H1 (cell line): ENCODE results near the gene NDUFAF8. TPM values are rescaled to one million over a fixed set of nuclear protein-coding genes. Genes with fewer than 3 reads are reported as not detected.

Experiments used
- CTCF ChIA-PET: fragments of 300-600 bp; sonication (Branson Sonifier 250); formaldehyde crosslinking; loops from one replicate; lab custom pipeline; 2021; ENCODE audit not compliant: partially characterized antibody; lab: Charles Lee
- POLR2A ChIA-PET: fragments of 300-600 bp; sonication (Branson Sonifier 250); formaldehyde crosslinking; loops from one replicate; lab custom pipeline; 2021; ENCODE audit warnings: inconsistent platforms; ENCODE audit not compliant: partially characterized antibody; lab: Charles Lee
- DNase-seq, 2 experiments: peaks; one replicate each; pipeline versions ENCODE4 v3.0.0 to v3.0.0-alpha.2; 2010 to 2022; ENCODE audit warnings: low spot score in 2 of 2, low read depth in 1 of 2, mixed read lengths in 1 of 2
- FAIRE-seq: peaks from 2 replicates; lab custom pipeline; 2011; peaks lifted over from hg19 to GRCh38; lab: Jason Lieb, UNC
- H2AFZ ChIP-seq: 2 replicates; pipeline ENCODE4 v1.8.1; 2012; ENCODE audit warnings: low read length, inconsistent platforms
- H2AK5ac ChIP-seq: 2 replicates; pipeline ENCODE4 v1.6.1; 2013; ENCODE audit warnings: low read depth, low read length
- H2BK120ac ChIP-seq: replicated peaks from 2 replicates; pipeline ENCODE3; 2013; ENCODE audit warnings: low read depth, low read length, inconsistent platforms
- H2BK12ac ChIP-seq: 2 replicates; pipeline ENCODE4 v1.6.1; 2013; ENCODE audit warnings: low read depth, low read length
- H2BK15ac ChIP-seq: 2 replicates; pipeline ENCODE4 v1.6.1; 2013; ENCODE audit warnings: low read length
- H2BK20ac ChIP-seq: 2 replicates; pipeline ENCODE4 v1.6.1; 2013; ENCODE audit warnings: low read length
- H2BK5ac ChIP-seq: 2 replicates; pipeline ENCODE4 v1.6.1; 2013; ENCODE audit warnings: low read depth, low read length
- H3K14ac ChIP-seq: 2 replicates; pipeline ENCODE4 v1.6.1; 2013; ENCODE audit warnings: inconsistent platforms; ENCODE audit not compliant: insufficient read length
- H3K18ac ChIP-seq: 2 replicates; pipeline ENCODE4 v1.6.1; 2013; ENCODE audit warnings: low read length; ENCODE audit errors: extremely low read depth
- H3K23ac ChIP-seq: 2 replicates; pipeline ENCODE4 v1.6.1; 2013; ENCODE audit warnings: inconsistent platforms; ENCODE audit not compliant: insufficient read length
- H3K23me2 ChIP-seq: 2 replicates; pipeline ENCODE4 v1.6.1; 2013; ENCODE audit warnings: low read depth, low read length
- H3K27ac ChIP-seq: 2 replicates; pipeline ENCODE4 v1.6.1; 2011; ENCODE audit warnings: low read depth, low read length, inconsistent platforms
- H3K27me3 ChIP-seq, 4 experiments: replicated peaks in 1 of 4; 1 replicate in 1 of 4; 2 replicates in 3 of 4; pipeline versions ENCODE4 v1.6.1 to v1.8.1; 2011 to 2013; ENCODE audit warnings: low read length in 3 of 4, mild to moderate bottlenecking in 3 of 4, inconsistent platforms in 2 of 4, mixed read lengths in 2 of 4, moderate library complexity in 1 of 4; ENCODE audit not compliant: control insufficient read depth in 3 of 4, insufficient read depth in 3 of 4; ENCODE audit errors: extremely low read depth in 1 of 4
- H3K36me3 ChIP-seq, 4 experiments: 2 replicates each; pipeline versions ENCODE4 v1.6.1 to v1.8.1; 2011 to 2013; ENCODE audit warnings: mild to moderate bottlenecking in 4 of 4, low read length in 3 of 4, moderate library complexity in 2 of 4, control low read depth in 1 of 4, inconsistent platforms in 1 of 4; ENCODE audit not compliant: insufficient read depth in 4 of 4, control insufficient read depth in 2 of 4
- H3K4ac ChIP-seq: replicated peaks from 2 replicates; pipeline ENCODE3; 2013; ENCODE audit warnings: low read length, low read depth, mixed read lengths, inconsistent platforms; ENCODE audit not compliant: insufficient read length
- H3K4me1 ChIP-seq, 4 experiments: replicated peaks in 1 of 4; 1 replicate in 1 of 4; 2 replicates in 3 of 4; pipeline versions ENCODE4 v1.6.1 to v1.8.1; 2011 to 2013; ENCODE audit warnings: low read length in 3 of 4, inconsistent platforms in 2 of 4, mixed read lengths in 1 of 4; ENCODE audit not compliant: insufficient read depth in 4 of 4, control insufficient read depth in 3 of 4
- H3K4me2 ChIP-seq, 2 experiments: 2 replicates each; pipeline versions ENCODE4 v1.6.1 to v1.8.1; 2011 to 2013; ENCODE audit warnings: low read depth in 2 of 2, low read length in 2 of 2, control low read depth in 1 of 2, inconsistent platforms in 1 of 2, mild to moderate bottlenecking in 1 of 2; ENCODE audit not compliant: insufficient read depth in 1 of 2
- H3K4me3 ChIP-seq, 4 experiments: fragments of 200-600, 300-600 bp in 1 of 4; sonication (generic), shearing (Covaris generic), sonication (Bioruptor Twin) in 1 of 4; 2 replicates each; pipeline versions ENCODE4 v1.5.1 to v1.8.1; 2011 to 2016; ENCODE audit warnings: low read length in 4 of 4, low read depth in 3 of 4, control low read depth in 2 of 4, inconsistent platforms in 2 of 4, mild to moderate bottlenecking in 2 of 4, mixed read lengths in 1 of 4, moderate library complexity in 1 of 4; ENCODE audit not compliant: insufficient read depth in 2 of 4; ENCODE audit errors: extremely low read depth in 1 of 4
- H3K56ac ChIP-seq: replicated peaks from 2 replicates; pipeline ENCODE3; 2013; ENCODE audit warnings: low read depth, mild to moderate bottlenecking, mixed read lengths, low read length, inconsistent platforms; ENCODE audit not compliant: insufficient read length
- H3K79me1 ChIP-seq: 2 replicates; pipeline ENCODE4 v1.6.1; 2013; ENCODE audit warnings: low read depth, low read length, control low read depth
- H3K79me2 ChIP-seq, 2 experiments: 2 replicates each; pipeline versions ENCODE4 v1.6.1 to v1.8.1; 2012 to 2013; ENCODE audit warnings: low read length in 2 of 2, mild to moderate bottlenecking in 2 of 2, inconsistent platforms in 1 of 2; ENCODE audit not compliant: insufficient read depth in 2 of 2, control insufficient read depth in 1 of 2
- H3K9ac ChIP-seq, 4 experiments: replicated peaks in 1 of 4; 1 replicate in 1 of 4; 2 replicates in 3 of 4; pipeline versions ENCODE4 v1.6.1 to v1.8.1; 2011 to 2013; ENCODE audit warnings: low read depth in 3 of 4, low read length in 3 of 4, control low read depth in 2 of 4, mild to moderate bottlenecking in 2 of 4, moderate library complexity in 2 of 4, inconsistent platforms in 1 of 4; ENCODE audit errors: extremely low read depth in 1 of 4
- H3K9me3 ChIP-seq, 2 experiments: 2 replicates each; pipeline versions ENCODE4 v1.6.1 to v1.8.1; 2012 to 2013; ENCODE audit warnings: mild to moderate bottlenecking in 2 of 2, moderate library complexity in 2 of 2, control low read depth in 1 of 2, inconsistent platforms in 1 of 2, low read depth in 1 of 2, low read length in 1 of 2, mixed read lengths in 1 of 2; ENCODE audit not compliant: insufficient read depth in 2 of 2
- H4K20me1 ChIP-seq, 2 experiments: replicated peaks in 1 of 2; 2 replicates each; pipeline versions ENCODE3 to v1.8.1; 2011 to 2013; ENCODE audit warnings: inconsistent platforms in 2 of 2, low read length in 2 of 2, mild to moderate bottlenecking in 1 of 2; ENCODE audit not compliant: insufficient read depth in 2 of 2, control insufficient read depth in 1 of 2
- H4K5ac ChIP-seq: 2 replicates; pipeline ENCODE4 v1.6.1; 2013; ENCODE audit warnings: low read length, low read depth, mixed read lengths, inconsistent platforms; ENCODE audit not compliant: insufficient read length
- H4K8ac ChIP-seq: 2 replicates; pipeline ENCODE4 v1.8.0; 2013; ENCODE audit warnings: mild to moderate bottlenecking, moderate library complexity, low read length, inconsistent platforms; ENCODE audit not compliant: insufficient read depth; ENCODE audit errors: extremely low read depth
- H4K91ac ChIP-seq: replicated peaks from 2 replicates; pipeline ENCODE3; 2013; ENCODE audit warnings: low read length, mixed read lengths, inconsistent platforms; ENCODE audit not compliant: insufficient read length
- ASH2L ChIP-seq: fragments of 200-600, 300-600 bp; sonication (generic); IDR thresholded peaks from one replicate; pipeline ENCODE4 v1.7.1; 2017; ENCODE audit warnings: low read length
- CBX8 ChIP-seq: fragments of 300-800, 300-1000 bp; sonication (generic); IDR thresholded peaks from 2 replicates; pipeline ENCODE4 v1.7.1; 2016; ENCODE audit warnings: low read depth, low read length, borderline replicate concordance
- HDAC6 ChIP-seq: IDR thresholded peaks from one replicate; pipeline ENCODE4 v1.7.1; 2012; ENCODE audit warnings: low read depth, mild to moderate bottlenecking, inconsistent platforms, low read length, moderate library complexity
- KDM4A ChIP-seq: IDR thresholded peaks from one replicate; pipeline ENCODE4 v1.7.1; 2012; ENCODE audit warnings: low read depth, mild to moderate bottlenecking, moderate library complexity, low read length, inconsistent platforms; ENCODE audit not compliant: severe bottlenecking
- KDM5A ChIP-seq: fragments of 200-600 bp; IDR thresholded peaks from 2 replicates; pipeline ENCODE4 v1.7.1; 2012; ENCODE audit warnings: mild to moderate bottlenecking, low read length, inconsistent platforms, mixed read lengths
- SAP30 ChIP-seq: fragments of 300-600 bp; sonication (generic); IDR thresholded peaks from 2 replicates; pipeline ENCODE4 v1.7.1; 2012; ENCODE audit warnings: low read length, moderate library complexity, mild to moderate bottlenecking, inconsistent platforms; ENCODE audit not compliant: insufficient read depth, insufficient replicate concordance
- SIN3A ChIP-seq, 2 experiments: IDR thresholded peaks in 1 of 2; conservative IDR thresholded peaks in 1 of 2; 2 replicates each; pipeline ENCODE4 v1.6.1; 2011 to 2012; ENCODE audit warnings: low read length in 2 of 2, improper control_type of control experiment in 1 of 2, low read depth in 1 of 2, mild to moderate bottlenecking in 1 of 2
- ZNF274 ChIP-seq: IDR thresholded peaks from 2 replicates; pipeline ENCODE4 v1.7.0; 2012; ENCODE audit warnings: low read length, borderline replicate concordance; ENCODE audit errors: extremely low read depth
- WGBS, 2 experiments: shearing (Covaris generic) in 1 of 2; methylation state at CpG; one replicate each; pipeline versions ENCODE4 v1.1.6 to v1.1.7; 2013 to 2015; ENCODE audit warnings: low lambda C conversion rate in 2 of 2, mixed read lengths in 2 of 2, inconsistent platforms in 1 of 2, low coverage in 1 of 2, missing lambda C conversion rate in 1 of 2; ENCODE audit not compliant: insufficient replicate concordance in 2 of 2, insufficient coverage in 1 of 2, insufficient read length in 1 of 2; ENCODE audit errors: extremely low coverage in 1 of 2, missing lambda C conversion rate in 1 of 2; 5-methylcytosine and 5-hydroxymethylcytosine counted together
- polyA plus RNA-seq, 7 experiments: library from polyadenylated mRNA; depleted of rRNA in 3 of 7; stranded (reverse) in 5 of 7; unstranded in 2 of 7; fragments of >200 nt in 5 of 7; fragments of 200-250 nt in 2 of 7; gene quantifications; 1 replicate in 5 of 7; 2 replicates in 1 of 7; 4 replicates in 1 of 7; pipeline versions ENCODE4 v1.2.1 to v1.2.3, GENCODE V29; 2011 to 2013; ENCODE audit warnings: missing spikeins in 2 of 7, mixed read lengths in 2 of 7
- total RNA-seq: library from RNA; stranded (reverse); fragmentation: NEBNext Ultra II Directional; extraction: Animal tissue kit (Norgen Biotek cat#: 25700); gene quantifications from 2 replicates; pipeline ENCODE4 v1.2.1, GENCODE V29; 2021
- TF ChIP-seq, protein P1 (sequence below): IDR thresholded peaks from 2 replicates; pipeline ENCODE4 v1.6.1; 2012; ENCODE audit warnings: low read length, inconsistent platforms

The NDUFAF8 gene
- total and polyA plus RNA-seq, 2 of the 8 experiments (the other 6 are each of a cell fraction or from before 2014, with no cell fraction given) = 48.9 to 91.1 TPM

DNA sequence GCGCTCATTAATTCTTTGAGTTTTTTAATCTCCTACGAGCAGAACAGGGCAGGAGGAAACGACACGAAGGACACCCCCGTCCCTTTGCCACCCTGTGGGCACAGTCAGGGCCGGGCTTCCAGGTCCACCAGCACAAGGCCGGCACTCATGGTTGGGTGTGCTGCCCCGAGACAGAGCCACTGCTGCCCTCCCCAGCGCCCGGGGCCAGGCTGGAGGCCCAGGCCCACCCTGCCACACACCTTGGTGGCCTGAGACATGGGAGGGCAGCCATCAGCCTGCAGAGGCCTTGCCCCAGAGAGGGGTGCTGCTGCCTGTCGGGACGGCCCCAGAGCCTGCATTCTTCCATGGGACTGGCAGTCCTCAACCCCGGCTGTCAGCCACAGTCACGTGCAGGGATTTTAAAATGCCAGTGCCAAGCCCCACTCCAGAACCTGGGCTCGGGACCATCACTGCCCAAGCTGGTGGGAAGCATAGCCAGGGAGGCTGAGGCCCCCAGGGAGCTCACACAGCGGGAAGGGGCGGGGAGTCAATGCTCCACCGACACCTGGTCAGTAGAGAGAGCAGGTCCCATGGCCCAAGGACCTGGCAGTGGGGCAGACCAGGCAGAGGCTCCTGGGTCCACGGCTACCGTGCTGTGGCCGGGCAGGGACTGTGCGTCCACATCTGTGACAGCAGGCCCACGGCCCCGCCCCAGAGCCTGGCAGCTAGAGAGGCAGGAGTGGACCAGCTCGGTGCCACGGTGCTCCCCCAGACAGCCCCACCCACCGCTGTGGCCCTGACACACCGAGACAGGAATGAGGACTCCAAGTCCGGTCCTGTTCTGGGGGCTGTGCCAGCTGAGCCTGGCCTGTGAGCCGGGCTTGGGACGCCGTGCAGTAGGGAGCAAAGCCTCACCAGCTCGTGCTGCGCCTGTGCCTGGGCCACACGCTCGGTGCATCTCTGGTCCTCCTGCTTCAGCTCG is 43.9 kb upstream of the NDUFAF8 start:
- H3K36me3 ChIP-seq = peaks cover 0 to 33% (median 4%) of the 10 kb centered on the region in 4 experiments; a peak in 2 of 8 replicates
- POLR2A ChIA-PET = no interaction called here
- no peak overlapping the region for H4K91ac ChIP-seq
- no peak overlapping the region for H3K4me2 ChIP-seq
- H3K23ac ChIP-seq = no peak overlapping the region
- FAIRE-seq (no peak), DNase-seq (no peak)
- no peak overlapping the region for H2BK15ac ChIP-seq
- 90% methylated on average over 37 of the region's 37 CpGs; no CpG with 5 or more reads in 1 of the 2 experiments for WGBS, 2 experiments
- no peaks in the 10 kb centered on the region for H3K79me1 ChIP-seq
- H4K20me1 ChIP-seq = peaks cover 0 to 4% of the 10 kb centered on the region in 2 experiments
- no peak overlapping the region for H2BK5ac ChIP-seq
- H2AFZ ChIP-seq = no peak overlapping the region
- H3K79me2 ChIP-seq = no peaks in the 10 kb centered on the region
- H4K8ac ChIP-seq = peak overlapping the region; percentile 51; the same call in 1 of the 2 replicates
- no peaks in the 10 kb centered on the region for H3K9me3 ChIP-seq
- H4K5ac ChIP-seq = no peak overlapping the region
- no peak overlapping the region for H3K18ac ChIP-seq
- no peak overlapping the region for H3K27ac ChIP-seq
- H3K27me3 ChIP-seq = no peaks in the 10 kb centered on the region
- no peak overlapping the region for H2BK12ac ChIP-seq
- H3K56ac ChIP-seq = no peak overlapping the region
- no peak overlapping the region for H2BK120ac ChIP-seq
- CTCF ChIA-PET = interaction anchor here (0.7 to 3.7 kb wide), 3 partner anchors 45 to 60 kb away, joined by 3 to 16 read pairs (median 4); no protein-coding TSS in a partner anchor
- H3K9ac ChIP-seq = no peak overlapping the region
- no peak overlapping the region for H2AK5ac ChIP-seq
- no peak overlapping the region for H3K4me3 ChIP-seq
- no peak overlapping the region for H2BK20ac ChIP-seq
- H3K14ac ChIP-seq = no peak overlapping the region
- no peaks in the 10 kb centered on the region for H3K23me2 ChIP-seq
- no peaks in the 10 kb centered on the region for H3K4me1 ChIP-seq
- no peak overlapping the region for H3K4ac ChIP-seq
- TF ChIP-seq CBX8 = no peak
- TF ChIP-seq, protein P1, sequence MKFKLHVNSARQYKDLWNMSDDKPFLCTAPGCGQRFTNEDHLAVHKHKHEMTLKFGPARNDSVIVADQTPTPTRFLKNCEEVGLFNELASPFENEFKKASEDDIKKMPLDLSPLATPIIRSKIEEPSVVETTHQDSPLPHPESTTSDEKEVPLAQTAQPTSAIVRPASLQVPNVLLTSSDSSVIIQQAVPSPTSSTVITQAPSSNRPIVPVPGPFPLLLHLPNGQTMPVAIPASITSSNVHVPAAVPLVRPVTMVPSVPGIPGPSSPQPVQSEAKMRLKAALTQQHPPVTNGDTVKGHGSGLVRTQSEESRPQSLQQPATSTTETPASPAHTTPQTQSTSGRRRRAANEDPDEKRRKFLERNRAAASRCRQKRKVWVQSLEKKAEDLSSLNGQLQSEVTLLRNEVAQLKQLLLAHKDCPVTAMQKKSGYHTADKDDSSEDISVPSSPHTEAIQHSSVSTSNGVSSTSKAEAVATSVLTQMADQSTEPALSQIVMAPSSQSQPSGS = no peak
- no peak for TF ChIP-seq SIN3A (conservative IDR thresholded peaks at IDR 0.05 in 1 of 2, IDR thresholded peaks at IDR 0.05 in 1 of 2; ENCODE audit: low read depth in 1 of 2, low read length in 2 of 2)
- TF ChIP-seq HDAC6 = no peak
- TF ChIP-seq SAP30 = no peak
- no peak for TF ChIP-seq KDM4A
- no peak for TF ChIP-seq ASH2L
- TF ChIP-seq KDM5A = no peak
- no peak for TF ChIP-seq ZNF274
